Kidney (tissue), 14 donors: ENCODE measurements around the gene SOBP. TPM values are rescaled to one million over a fixed set of nuclear protein-coding genes. Genes with fewer than 3 reads are reported as not detected.

Source experiments
- DNase-seq, 5 donors: peaks; one replicate each; pipeline ENCODE4 v3.0.0-alpha.2; 2013 to 2020
- FAIRE-seq: peaks from 2 replicates; lab custom pipeline; 2012; peaks lifted over from hg19 to GRCh38; lab: Jason Lieb, UNC
- H3K27ac ChIP-seq, 2 donors: one replicate each; pipeline ENCODE4 v1.7.0; 2013; ENCODE audit warnings: low read depth in 2 of 2, low read length in 2 of 2, inconsistent platforms in 1 of 2
- H3K27me3 ChIP-seq: one replicate; pipeline ENCODE4 v1.7.1; 2013; ENCODE audit warnings: low read length, inconsistent platforms; ENCODE audit not compliant: control insufficient read depth, insufficient read depth
- H3K36me3 ChIP-seq, 3 donors: one replicate each; pipeline versions ENCODE4 v1.7.0 to v1.7.1; 2013; ENCODE audit warnings: low read length in 3 of 3, control low read depth in 1 of 3, inconsistent platforms in 1 of 3; ENCODE audit not compliant: insufficient read depth in 3 of 3, control insufficient read depth in 2 of 3
- H3K4me1 ChIP-seq, 3 donors: one replicate each; pipeline versions ENCODE4 v1.7.0 to v1.7.1; 2013; ENCODE audit warnings: low read length in 3 of 3, inconsistent platforms in 1 of 3, low read depth in 1 of 3; ENCODE audit not compliant: control insufficient read depth in 2 of 3, insufficient read depth in 2 of 3
- H3K4me3 ChIP-seq, 3 donors: one replicate each; pipeline versions ENCODE4 v1.7.0 to v1.8.1; 2013; ENCODE audit warnings: low read length in 3 of 3, control low read depth in 1 of 3, inconsistent platforms in 1 of 3
- H3K9ac ChIP-seq, 3 donors: one replicate each; pipeline versions ENCODE4 v1.7.0 to v1.7.1; 2013; ENCODE audit warnings: low read length in 3 of 3, control low read depth in 1 of 3, inconsistent platforms in 1 of 3
- H3K9me3 ChIP-seq, 3 donors: one replicate each; pipeline versions ENCODE4 v1.7.0 to v1.7.1; 2013; ENCODE audit warnings: low read length in 3 of 3, control low read depth in 1 of 3, inconsistent platforms in 1 of 3; ENCODE audit not compliant: control insufficient read depth in 2 of 3, insufficient read depth in 1 of 3
- CTCF ChIP-seq: IDR thresholded peaks from 3 replicates; pipeline ENCODE4 v1.5.1; 2012; ENCODE audit warnings: mild to moderate bottlenecking, moderate library complexity, borderline replicate concordance; ENCODE audit not compliant: insufficient read depth; ENCODE audit errors: extremely low read depth
- intact Hi-C: fragments of 100-400 bp; cut with DNase I; formaldehyde crosslinking; loops from one replicate; pipeline ENCODE4 v1.11.1; 2022
- polyA plus RNA-seq: library from polyadenylated mRNA; stranded (reverse); fragments of 350-450 nt; fragmentation: Illumina TruSeq; extraction: RNeasy Lipid Tissue Mini Kit (QIAGEN cat#74804); gene quantifications from one replicate; pipeline ENCODE4 v1.2.3, GENCODE V29; 2014; ENCODE audit warnings: low read depth, low replicate concordance; ENCODE audit not compliant: insufficient read depth
- total RNA-seq: library from RNA; stranded (reverse); fragmentation: NEBNext Ultra II Directional; extraction: Animal tissue kit (Norgen Biotek cat#: 25700); gene quantifications from one replicate; pipeline ENCODE4 v1.2.1, GENCODE V29; 2021
- donor health status: control.
- donor health status: control.
- donor health status: control.
- donor health status: control.
- donor health status: control.
- donor health status: DM: yes; HTN: yes; CAD: no.
- donor health status: Normal renal cell carcinoma (clear cell type).

Gene SOBP
- total and polyA plus RNA-seq, 2 donors from 2014 or later: 5.4 to 9.5 TPM

- DNase-seq (no peak), FAIRE-seq (no peak)
- Histone ChIP-seq H3K4me1 (peaks cover 0 to 19% (median 3%) of the 10 kb centered on the region in 3 donors), H3K27me3 (no peaks in the 10 kb centered on the region), H3K36me3 (no peaks in the 10 kb centered on the region), H3K9me3 (no peaks in the 10 kb centered on the region), H3K27ac (no peak overlapping the region), H3K4me3 (no peak overlapping the region), H3K9ac (no peak overlapping the region)
- TF ChIP-seq CTCF: no peak
- intact Hi-C loops: no loop called here
These were observed 112.5 kb downstream of the SOBP start for GRCh38 chr6:107602321-107603005.

DNA sequence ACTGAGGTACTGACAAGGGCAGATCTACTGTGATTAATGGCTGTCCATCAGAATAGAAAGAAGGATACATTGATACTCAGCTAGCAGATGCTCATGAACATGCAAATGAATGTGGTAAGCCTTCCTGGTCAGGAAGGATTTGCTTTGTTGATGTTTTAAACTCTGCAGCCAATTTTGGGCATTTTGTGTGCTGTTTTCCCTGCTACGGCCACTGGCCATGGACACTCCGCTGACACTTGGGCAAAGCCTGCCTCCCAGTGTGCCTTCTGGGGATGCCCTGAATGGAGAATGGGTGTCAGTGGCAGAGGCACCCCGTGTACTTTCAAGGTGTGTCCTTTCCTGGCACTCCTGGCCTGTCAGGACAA, 113.1 kb downstream of the SOBP start:
- Histone ChIP-seq H3K27me3 (no peaks in the 10 kb centered on the region), H3K4me3 (no peak overlapping the region), H3K9ac (no peak overlapping the region), H3K27ac (no peak overlapping the region), H3K9me3 (no peaks in the 10 kb centered on the region), H3K4me1 (peaks cover 0 to 19% (median 3%) of the 10 kb centered on the region in 3 donors), H3K36me3 (no peaks in the 10 kb centered on the region)
- intact Hi-C loops: no loop called here
- no peak for TF ChIP-seq CTCF
- DNase-seq (no peak), FAIRE-seq (no peak)

DNA sequence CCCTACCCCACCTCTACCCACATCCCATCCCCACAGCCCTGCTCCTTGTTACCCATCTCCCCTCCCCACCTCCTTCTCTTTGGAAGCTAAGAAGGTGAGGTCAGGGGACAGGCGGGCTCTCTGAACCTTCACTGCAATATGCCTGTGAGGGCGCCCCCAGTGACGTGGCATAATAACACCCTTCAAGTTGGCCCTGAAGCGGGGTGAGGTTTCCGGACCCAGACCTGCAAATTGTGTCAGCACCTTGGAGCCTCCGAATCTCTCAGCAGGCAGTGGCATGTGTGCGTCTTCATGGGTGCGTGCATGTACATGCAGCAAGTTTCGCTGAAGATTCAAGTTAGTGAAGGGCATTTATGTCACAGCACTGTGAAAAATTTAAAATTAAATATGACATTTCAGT, 114.6 kb downstream of the SOBP start:
- TF ChIP-seq CTCF: no peak
- H3K27ac ChIP-seq: no peak overlapping the region
- no peak overlapping the region for H3K4me3 ChIP-seq
- no peaks in the 10 kb centered on the region for H3K27me3 ChIP-seq
- DNase-seq (no peak), FAIRE-seq (no peak)
- intact Hi-C loops: no loop called here
- no peaks in the 10 kb centered on the region for H3K9me3 ChIP-seq
- H3K4me1 ChIP-seq: peaks cover 0 to 19% (median 3%) of the 10 kb centered on the region in 3 donors
- H3K9ac ChIP-seq: no peak overlapping the region
- H3K36me3 ChIP-seq: no peaks in the 10 kb centered on the region
